NCI-H82 treated with DMSO at 0.1 percent for 48 hours (cell line): ENCODE measurements around the gene ZBTB20.

Experiments used
- DNase-seq: peaks from one replicate; lab custom pipeline; 2025; ENCODE audit not compliant: unreplicated experiment; lab: John Stamatoyannopoulos, UW

ZBTB20 gene

GRCh38 chr3:114644367-114644766 is 502.7 kb downstream of the ZBTB20 start:
- no peak for DNase-seq

- no peak for DNase-seq
These were observed 503.9 kb downstream of the ZBTB20 start for GRCh38 chr3:114642951-114643741.

- DNase-seq = no peak
These were observed 507.0 kb downstream of the ZBTB20 start for GRCh38 chr3:114640126-114640525.

GRCh38 chr3:114639171-114639570 is 507.9 kb downstream of the ZBTB20 start:
- DNase-seq = no peak

DNA sequence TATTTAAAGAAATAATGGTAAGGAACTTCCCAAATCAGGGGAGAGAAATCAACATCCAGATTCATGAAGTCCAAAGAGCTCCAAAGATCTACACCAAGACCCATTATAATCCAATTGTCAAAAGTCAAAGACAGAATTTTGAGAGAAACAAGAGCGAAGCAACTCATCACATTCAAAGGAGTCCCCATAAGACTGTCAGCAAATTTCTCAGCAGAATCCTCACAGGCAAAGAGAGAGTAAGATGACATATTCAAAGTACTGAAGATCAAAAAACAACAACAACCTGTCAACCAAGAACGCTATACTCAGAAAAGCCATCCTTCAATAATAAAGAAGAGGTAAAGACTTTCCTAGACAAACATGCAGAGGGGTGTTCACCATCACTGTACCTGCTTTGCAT is 511.2 kb downstream of the ZBTB20 start:
- DNase-seq = no peak

DNA sequence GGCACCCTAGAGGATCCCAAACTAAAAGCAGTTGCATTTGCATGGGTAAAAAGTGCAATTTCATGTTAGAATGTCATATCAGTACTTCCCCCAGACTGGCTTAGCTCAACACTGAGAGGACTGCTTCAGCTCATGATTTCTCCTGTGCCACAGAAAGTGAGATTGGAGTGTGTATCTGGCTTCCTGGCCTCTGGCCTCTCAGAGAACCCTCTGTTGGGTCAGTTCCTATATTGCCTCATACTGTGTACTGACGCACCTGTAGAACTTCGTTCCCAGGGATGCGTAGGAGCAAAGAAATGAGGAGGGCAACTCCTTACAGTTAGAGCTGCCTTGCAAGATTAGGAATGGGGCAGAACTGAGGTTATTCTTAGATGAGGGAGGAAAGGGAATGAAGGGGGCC is 512.5 kb downstream of the ZBTB20 start:
- DNase-seq = no peak

DNA sequence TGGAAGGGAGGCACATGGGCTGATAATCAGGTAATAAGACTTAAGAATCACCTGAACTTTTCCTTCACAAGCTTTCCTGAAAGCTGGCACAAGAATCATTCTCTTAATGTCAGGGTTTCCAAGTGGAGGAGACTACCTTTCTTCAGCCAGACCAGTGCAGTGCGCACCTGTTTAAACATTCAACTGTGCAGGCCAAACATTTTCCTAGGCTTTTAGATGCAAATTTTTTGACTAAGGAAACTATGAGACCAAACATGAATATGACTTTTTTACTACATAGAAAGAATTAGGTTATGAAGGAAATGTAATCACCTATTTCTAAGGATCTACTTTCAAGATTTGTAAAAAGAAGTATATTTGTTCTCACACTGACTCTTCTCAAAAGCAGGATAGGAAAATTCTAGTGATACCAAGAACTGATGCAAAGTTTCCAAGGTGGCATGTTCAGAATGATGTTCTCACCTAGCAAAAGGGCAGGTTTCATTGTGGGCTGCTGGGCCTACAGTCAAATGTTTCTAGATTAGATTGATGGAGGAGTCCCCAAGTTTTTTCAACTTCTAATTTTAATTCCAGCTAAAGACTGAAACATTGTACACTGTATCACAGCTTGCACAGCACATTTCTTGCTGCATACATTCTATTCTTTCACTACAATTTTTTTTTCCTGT is 514.2 kb downstream of the ZBTB20 start:
- DNase-seq = no peak

GRCh38 chr3:114627770-114628169 is 519.3 kb downstream of the ZBTB20 start:
- no peak for DNase-seq

DNA sequence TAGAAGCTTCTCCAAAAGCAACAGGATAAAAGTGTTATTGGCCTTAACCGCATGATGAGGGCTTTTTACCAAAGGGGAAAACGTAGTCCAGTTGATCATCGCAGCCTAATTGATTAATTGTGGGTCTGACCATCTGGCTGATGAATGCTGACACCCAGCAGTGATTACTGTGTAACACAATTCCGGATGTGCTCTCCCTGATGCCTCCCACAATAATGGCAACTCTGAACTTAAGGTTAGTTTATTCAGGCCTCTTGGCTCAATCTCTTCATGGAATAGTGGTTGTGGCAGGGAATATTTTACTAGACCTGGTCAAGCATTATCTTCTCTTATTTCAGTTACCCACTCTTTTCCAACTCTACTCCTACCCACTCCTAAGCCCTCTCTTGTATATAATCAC is 520.3 kb downstream of the ZBTB20 start:
- DNase-seq = peak; percentile 67

DNA sequence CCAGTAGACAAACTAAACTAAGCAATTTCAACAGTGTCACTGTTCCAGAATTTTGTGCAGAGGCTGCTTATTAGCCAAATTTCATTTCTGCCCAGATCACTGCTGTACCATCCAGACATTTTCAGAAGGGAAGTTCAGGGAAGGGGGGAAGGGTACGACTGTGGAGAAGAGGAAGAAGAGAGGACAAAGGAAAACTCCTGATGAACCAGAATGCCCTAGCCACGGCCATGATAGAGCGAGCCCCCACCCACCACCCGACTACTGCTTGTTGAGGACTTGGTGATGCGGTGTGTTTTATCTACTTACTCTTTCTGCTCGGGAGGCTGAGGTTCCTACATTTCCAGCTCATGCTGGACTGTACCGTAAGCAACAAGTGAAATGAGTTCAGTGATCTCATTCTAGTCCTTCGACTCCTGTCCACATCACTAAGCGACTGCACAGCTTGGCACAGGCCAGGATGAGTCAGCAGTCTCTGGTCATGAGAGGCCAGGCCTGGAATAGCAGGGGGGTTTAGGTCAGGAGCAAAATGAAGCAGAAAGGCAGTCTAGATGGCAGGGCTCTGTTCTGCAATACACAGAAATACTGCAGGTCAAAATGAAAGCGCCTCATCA is 522.4 kb downstream of the ZBTB20 start:
- DNase-seq = no peak

DNA sequence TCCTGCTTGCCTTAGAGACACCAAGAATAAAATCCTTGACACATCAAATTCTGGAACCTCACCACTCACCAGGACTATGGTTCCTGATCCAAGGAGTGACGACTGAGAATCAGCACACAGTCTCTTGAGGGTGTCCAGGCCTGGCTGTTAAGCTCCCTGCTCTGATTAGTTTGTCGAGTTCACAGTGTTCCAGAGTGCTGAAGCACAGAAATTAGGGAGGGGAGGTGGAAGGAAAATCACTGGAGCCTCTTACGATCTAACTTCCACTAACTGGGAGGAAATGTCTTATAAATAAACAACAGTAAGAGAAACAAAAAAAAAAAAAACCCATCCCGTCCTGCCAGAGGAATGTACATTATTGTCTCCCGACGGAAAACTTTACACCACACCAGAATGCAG is 523.0 kb downstream of the ZBTB20 start:
- no peak for DNase-seq

GRCh38 chr3:114623420-114624046 is 523.6 kb downstream of the ZBTB20 start:
- no peak for DNase-seq

GRCh38 chr3:114622001-114622400 is 525.1 kb downstream of the ZBTB20 start:
- DNase-seq = no peak

- DNase-seq = no peak
These were observed 527.3 kb downstream of the ZBTB20 start for GRCh38 chr3:114619771-114620170.

DNA sequence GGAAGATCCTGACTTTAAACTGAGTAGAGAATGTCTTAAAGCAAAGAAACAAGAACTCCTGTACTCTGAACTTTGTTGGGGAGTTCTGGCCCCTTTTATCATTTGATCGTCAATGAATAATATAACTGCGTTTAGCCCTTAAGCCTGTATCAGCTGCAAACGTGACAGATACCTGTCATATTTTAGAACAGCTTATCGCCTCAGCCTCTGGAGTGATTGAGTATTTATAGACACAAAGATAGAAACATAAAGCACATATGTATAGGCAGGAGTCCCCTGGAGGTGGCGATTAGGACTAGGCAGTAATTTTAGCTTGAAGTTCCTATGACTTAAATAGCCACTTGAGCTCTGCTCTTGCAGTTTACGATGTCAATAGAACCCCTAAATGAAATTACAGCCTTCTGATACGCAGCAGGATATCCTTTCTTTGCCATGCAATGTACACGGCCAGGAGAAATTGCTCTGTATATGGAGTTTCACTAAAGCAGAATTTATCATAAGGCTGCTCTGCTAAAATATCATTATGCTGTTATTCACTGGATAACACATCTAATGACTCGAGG is 531.5 kb downstream of the ZBTB20 start:
- DNase-seq = no peak

GRCh38 chr3:114609973-114610630 is 537.0 kb downstream of the ZBTB20 start:
- no peak for DNase-seq

DNA sequence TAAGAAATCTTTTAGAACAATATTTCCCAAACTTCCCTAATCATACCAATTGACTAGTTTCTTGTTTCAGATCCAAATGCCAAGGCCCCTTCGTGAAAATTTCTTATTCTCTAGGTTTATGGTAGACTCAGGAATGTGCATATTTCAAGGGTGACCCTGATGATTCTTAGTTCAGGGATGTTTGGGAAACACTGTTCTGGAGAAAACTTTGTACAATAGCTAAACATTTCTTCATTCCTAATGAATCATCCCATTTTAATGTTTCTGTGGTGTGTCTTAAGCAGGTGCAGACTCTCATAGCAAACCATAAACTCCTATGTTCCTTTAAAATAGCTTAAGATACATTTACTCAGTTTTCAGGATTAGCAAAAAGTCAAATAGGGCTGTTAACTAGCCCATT is 538.8 kb downstream of the ZBTB20 start:
- no peak for DNase-seq

GRCh38 chr3:114606336-114606735 is 540.8 kb downstream of the ZBTB20 start:
- DNase-seq = no peak

- no peak for DNase-seq
These were observed 546.5 kb downstream of the ZBTB20 start for GRCh38 chr3:114600571-114600970.

DNA sequence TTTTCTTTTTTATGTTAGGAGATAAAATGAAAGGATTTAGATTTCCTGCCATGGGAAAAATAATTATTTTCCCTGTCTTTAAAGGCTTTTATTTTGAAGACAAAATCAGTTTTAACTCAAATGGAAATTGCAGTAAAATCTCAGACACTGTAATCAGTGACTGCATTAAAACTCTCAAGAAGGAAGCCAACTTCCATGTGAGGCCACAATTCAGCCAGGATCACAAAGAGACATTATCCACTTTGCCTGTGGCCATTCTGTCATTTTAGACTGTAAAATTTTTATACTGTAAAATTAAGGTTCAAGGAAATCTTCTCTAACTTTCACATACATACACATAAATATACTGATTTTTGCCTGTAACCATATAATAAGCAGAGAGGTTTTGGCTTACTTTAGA is 549.2 kb downstream of the ZBTB20 start:
- no peak for DNase-seq

- no peak for DNase-seq
These were observed 550.1 kb downstream of the ZBTB20 start for GRCh38 chr3:114597012-114597411.
